Nucleus accumbens (tissue), 56 donors: ENCODE measurements around the gene C20orf96.
"Not testable (repeated sequence)": the region's sequence is repeated elsewhere in the genome, so short reads cannot be mapped to it uniquely, and the experiment has no call there.

Experiments
- DNase-seq, 56 donors: peaks; one replicate each; lab custom pipeline; 2025; lab: John Stamatoyannopoulos, UW

Gene C20orf96

DNA sequence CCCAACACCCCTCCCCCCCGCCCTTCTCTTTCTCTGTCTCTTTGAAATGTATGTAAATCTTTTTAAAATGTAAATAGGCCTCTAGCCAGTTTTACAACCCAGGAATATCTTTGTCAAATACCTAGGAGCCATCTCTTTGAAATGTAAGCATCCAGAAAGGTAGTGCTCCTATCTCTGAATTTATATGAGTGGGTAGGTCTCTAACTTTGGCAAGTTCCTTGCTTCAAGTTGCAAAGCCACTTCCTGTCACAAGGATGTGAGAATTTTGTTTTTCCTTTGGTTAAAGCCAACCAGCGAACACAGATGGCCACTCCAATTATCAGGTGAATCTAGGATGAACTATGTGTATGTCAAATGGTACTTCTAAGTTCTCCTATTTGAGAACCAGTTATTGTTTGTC is 39.2 kb downstream of the C20orf96 start:
- no peak for DNase-seq

DNA sequence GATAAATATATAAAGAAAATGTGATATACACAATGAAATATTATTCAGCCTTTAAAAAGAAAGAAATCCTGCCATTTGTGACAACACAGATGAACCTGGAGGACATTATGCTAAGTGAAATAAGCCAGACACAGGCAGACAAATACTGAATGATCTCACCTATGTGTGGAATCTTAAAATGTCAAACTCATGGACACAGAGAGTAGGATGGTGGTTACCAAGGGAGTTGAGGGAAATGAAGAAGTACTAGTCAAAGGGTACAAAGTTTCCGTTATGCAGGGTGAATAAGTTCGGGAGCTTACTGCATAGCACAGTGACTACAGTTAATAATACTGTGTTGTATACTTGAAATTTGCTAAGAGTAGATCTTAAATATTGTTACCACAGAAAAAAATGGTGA is 47.6 kb downstream of the C20orf96 start:
- no peak for DNase-seq

DNA sequence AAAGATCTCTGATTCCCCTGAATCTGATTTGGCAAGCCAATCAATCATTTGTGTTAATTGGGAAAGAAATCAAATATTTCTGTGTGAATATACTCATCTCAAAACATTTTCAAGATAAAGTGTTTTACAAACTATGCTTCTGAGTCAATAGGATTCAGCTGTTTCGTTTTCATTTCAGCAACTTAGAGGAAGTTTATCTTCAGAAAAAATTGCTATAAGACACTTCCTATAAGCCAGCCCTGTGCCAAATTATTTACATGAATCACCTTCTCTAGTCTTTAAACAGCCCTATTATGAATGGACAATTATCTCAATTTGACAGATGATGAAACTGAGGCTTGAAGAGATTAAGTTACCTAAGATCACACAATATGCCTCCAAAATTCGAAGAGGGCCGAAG is 52.6 kb downstream of the C20orf96 start:
- no peak for DNase-seq

DNA sequence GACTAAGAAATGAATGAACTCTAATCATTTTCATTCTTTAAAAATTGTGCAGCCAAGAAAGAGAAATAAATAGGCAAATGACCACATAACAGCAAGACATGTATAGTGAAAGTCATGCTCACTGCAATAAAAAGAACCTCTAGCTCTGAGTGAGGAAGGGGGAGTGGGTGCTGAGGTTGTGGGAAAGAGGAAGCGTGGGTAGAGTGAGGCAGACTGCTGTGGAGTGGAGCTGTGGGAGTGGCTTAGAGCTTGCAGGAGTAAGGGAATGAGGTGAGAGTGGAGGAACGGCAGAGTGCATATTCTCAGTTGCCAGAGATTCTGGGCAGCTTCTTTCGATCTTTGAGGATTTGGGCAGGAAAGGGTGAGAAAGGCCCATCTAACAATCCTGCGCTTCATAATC is 53.1 kb downstream of the C20orf96 start:
- DNase-seq: peak in 22 of 56 donors; percentile 1 to 45 (median 12)

- peak in 7 of 56 donors; percentile 0 to 14 (median 2) for DNase-seq
Measured at GRCh38 chr20:235891-236290, 54.7 kb downstream of the C20orf96 start.

DNA sequence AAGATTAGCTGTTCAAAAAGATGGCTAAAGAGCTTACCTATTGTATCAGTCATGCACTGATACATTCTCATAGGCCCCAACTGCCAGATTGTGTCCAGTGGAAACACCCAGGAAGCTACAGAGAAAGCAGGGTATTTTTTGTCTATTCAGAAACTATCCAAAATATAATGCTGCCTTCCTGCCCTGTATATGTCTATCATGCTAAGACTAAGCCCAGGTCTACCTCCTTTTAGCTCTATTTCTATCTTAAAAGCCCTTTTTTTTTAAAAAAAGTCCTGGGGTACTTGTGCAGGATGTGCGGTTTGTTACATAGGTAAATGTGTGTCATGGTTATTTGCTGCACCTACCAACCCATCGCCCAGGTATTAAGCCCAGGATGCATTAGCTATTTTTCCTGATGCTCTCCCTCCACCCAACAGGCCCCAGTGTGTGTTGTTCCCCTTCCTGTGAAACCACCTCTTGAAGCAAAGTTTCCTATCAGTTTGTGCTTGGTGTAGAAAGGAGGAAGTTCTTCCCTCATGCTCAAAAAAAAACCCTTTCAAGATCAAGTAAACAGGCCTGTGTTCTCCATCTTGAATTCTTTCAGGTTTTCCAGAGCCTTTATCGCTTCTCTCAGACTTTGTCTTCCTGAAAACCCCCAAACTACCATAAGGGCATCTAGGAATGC is 63.0 kb downstream of the C20orf96 start:
- no peak for DNase-seq

- no peak for DNase-seq
Measured at GRCh38 chr20:226958-227357, 63.6 kb downstream of the C20orf96 start, which contains the start of gene DEFB129. TSS of gene DEFB129 (plus strand) at chr20:227258. CDS start at chr20:227289, 31 bp downstream.

- DNase-seq: not testable (repeated sequence)
Measured at GRCh38 chr20:225879-226278, 64.7 kb downstream of the C20orf96 start.

DNA sequence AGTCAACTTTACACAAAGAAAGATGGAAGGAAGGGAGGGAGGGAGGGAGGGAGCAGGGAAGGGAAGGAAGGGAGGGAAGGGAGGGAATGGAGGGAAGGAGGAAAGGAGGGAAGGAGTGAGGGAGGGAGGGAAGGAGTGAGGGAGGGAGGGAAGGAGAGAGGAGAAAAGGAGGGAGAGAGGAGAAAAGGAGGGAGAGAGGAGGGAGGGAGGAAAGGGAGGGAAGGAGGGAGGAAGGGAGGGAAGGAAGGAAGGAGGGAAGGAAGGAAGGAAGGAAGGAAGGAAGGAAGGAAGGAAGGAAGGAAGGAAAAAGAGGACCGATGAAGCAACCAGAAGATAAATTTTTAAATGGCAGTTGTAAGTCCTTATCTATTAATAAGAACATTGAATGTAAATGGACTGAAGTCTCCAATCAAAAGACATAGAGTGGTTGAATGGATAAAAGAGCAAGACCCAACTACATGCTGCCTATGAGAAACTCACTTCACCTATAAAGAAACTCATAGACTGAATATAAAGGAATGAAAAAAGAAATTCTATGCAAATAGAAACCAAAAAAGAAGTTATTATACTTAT is 69.2 kb downstream of the C20orf96 start:
- no peak for DNase-seq
